ENCODE data around the gene MVD. TPM values are rescaled to one million over a fixed set of nuclear protein-coding genes. Genes with fewer than 3 reads are reported as not detected.
A peak's percentile ranks its signal among the peaks of the same experiment; 100 is the strongest.
"Not testable (repeated sequence)": the region's sequence is repeated elsewhere in the genome, so short reads cannot be mapped to it uniquely, and the experiment has no call there.

MVD gene
- polyA plus RNA-seq, 3 donors, result 9.0 to 17.9 (median 12.2) TPM

DNA sequence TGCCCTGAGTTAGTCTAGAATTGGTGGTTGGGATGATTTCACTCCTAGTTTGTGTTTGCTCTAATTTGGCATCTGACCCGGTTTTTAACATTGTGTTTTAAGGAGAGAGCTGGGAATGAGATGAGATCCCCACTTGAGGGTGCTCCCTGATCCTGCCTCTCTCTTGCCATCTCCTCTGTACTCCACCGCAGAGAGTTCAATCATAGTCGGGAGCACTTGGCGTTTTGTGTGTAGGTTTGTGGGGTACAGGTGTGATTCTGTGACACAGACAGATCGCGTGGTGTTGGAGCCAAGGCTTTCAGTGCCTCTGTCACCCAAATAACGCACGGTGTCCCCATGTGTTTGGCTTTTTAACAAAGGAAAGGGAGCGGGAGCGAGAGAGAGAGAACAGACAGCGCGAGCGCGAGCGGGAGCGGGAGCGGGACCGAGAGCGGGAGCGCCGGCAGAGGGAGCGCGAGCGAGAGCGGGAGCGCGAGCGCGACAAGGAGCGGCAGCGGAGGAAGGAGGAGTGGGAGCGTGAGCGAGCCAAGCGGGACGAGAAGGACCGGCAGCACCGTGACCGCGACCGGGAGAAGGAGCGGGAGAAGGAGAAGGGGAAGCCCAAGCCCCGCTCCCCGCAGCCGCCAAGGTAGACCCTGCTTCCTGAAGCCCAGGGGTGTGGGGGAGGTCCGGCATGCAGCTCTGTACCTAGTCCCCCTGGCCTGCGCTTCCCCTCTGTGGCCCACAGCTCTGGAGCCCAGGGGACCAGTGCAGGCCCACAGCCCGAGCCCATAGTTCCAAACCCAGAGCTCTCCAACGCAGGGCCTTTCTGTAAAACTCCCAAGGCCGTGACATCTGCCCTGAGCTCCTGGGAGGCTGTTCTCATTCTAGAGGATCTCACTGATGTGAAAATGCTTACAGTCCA is 51.7 kb downstream of the MVD start:
- Histone ChIP-seq H4K20me1 (ENCODE audit: insufficient read depth, low read length) (peaks cover 72% of the 10 kb centered on the region), H3K27ac (ENCODE audit: low read depth in 1 of 2, low read length in 2 of 2) (no peak overlapping the region), H3K9ac (ENCODE audit: insufficient read depth, low read length, poor library complexity, severe bottlenecking) (no peak overlapping the region), H3K4me2 (replicated peaks; ENCODE audit: extremely low read depth, low read length, poor library complexity, severe bottlenecking) (no peak overlapping the region), H3K9me3 (replicated peaks in 1 of 2; ENCODE audit: control insufficient read depth in 1 of 2, insufficient read depth in 1 of 2, low read length in 2 of 2) (no peaks in the 10 kb centered on the region), H3K27me3 (ENCODE audit: control insufficient read depth in 2 of 2, insufficient read depth in 2 of 2, low read length in 2 of 2) (no peaks in the 10 kb centered on the region), H3K4me3 (replicated peaks in 1 of 3; ENCODE audit: low read depth in 2 of 3, low read length in 3 of 3) (no peak overlapping the region), H2AFZ (ENCODE audit: insufficient read depth, low read depth, low read length, poor library complexity, severe bottlenecking) (no peak overlapping the region), H3K36me3 (replicated peaks in 1 of 2; ENCODE audit: control insufficient read depth in 1 of 2, insufficient read depth in 2 of 2, low read length in 2 of 2) (peaks cover 78 to 91% of the 10 kb centered on the region in 2 donors), H3K4me1 (ENCODE audit: control insufficient read depth in 1 of 2, insufficient read depth in 2 of 2, low read length in 2 of 2) (peaks cover 4 to 9% of the 10 kb centered on the region in 2 donors), H3K79me2 (ENCODE audit: insufficient read depth, low read length) (peaks cover 12% of the 10 kb centered on the region)
- TF ChIP-seq, protein P1, sequence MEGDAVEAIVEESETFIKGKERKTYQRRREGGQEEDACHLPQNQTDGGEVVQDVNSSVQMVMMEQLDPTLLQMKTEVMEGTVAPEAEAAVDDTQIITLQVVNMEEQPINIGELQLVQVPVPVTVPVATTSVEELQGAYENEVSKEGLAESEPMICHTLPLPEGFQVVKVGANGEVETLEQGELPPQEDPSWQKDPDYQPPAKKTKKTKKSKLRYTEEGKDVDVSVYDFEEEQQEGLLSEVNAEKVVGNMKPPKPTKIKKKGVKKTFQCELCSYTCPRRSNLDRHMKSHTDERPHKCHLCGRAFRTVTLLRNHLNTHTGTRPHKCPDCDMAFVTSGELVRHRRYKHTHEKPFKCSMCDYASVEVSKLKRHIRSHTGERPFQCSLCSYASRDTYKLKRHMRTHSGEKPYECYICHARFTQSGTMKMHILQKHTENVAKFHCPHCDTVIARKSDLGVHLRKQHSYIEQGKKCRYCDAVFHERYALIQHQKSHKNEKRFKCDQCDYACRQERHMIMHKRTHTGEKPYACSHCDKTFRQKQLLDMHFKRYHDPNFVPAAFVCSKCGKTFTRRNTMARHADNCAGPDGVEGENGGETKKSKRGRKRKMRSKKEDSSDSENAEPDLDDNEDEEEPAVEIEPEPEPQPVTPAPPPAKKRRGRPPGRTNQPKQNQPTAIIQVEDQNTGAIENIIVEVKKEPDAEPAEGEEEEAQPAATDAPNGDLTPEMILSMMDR (IDR thresholded peaks at IDR 0.05), result no peak
- DNase-seq, result no peak
- Mint-ChIP-seq H3K4me3 (no peak overlapping the region), H3K9me3 (no peaks in the 10 kb centered on the region), H3K27ac (peak overlapping the region in 1 of 7 donors; percentile 46), H3K4me1 (peaks cover 15% of the 10 kb centered on the region), H3K36me3 (peaks cover 72 to 88% of the 10 kb centered on the region in 2 donors), H3K27me3 (ENCODE audit: low read depth in 3 of 3) (no peaks in the 10 kb centered on the region)
- intact Hi-C loops (cut with micrococcal nuclease), result no loop called here
- WGBS (ENCODE audit: insufficient coverage), result 96% methylated on average over 45 of the region's 49 CpGs

- Histone ChIP-seq H3K4me2 (replicated peaks; ENCODE audit: extremely low read depth, low read length, poor library complexity, severe bottlenecking) (no peak overlapping the region), H3K4me3 (replicated peaks in 1 of 3; ENCODE audit: low read depth in 2 of 3, low read length in 3 of 3) (no peak overlapping the region), H3K36me3 (replicated peaks in 1 of 2; ENCODE audit: control insufficient read depth in 1 of 2, insufficient read depth in 2 of 2, low read length in 2 of 2) (peaks cover 79 to 91% of the 10 kb centered on the region in 2 donors), H4K20me1 (ENCODE audit: insufficient read depth, low read length) (peaks cover 68% of the 10 kb centered on the region), H3K27me3 (ENCODE audit: control insufficient read depth in 2 of 2, insufficient read depth in 2 of 2, low read length in 2 of 2) (no peaks in the 10 kb centered on the region), H3K9me3 (replicated peaks in 1 of 2; ENCODE audit: control insufficient read depth in 1 of 2, insufficient read depth in 1 of 2, low read length in 2 of 2) (no peaks in the 10 kb centered on the region), H3K79me2 (ENCODE audit: insufficient read depth, low read length) (peaks cover 6% of the 10 kb centered on the region), H3K27ac (ENCODE audit: low read depth in 1 of 2, low read length in 2 of 2) (no peak overlapping the region), H2AFZ (ENCODE audit: insufficient read depth, low read depth, low read length, poor library complexity, severe bottlenecking) (no peak overlapping the region), H3K9ac (ENCODE audit: insufficient read depth, low read length, poor library complexity, severe bottlenecking) (no peak overlapping the region), H3K4me1 (ENCODE audit: control insufficient read depth in 1 of 2, insufficient read depth in 2 of 2, low read length in 2 of 2) (peaks cover 4 to 12% of the 10 kb centered on the region in 2 donors)
- Mint-ChIP-seq H3K4me1 (peaks cover 15% of the 10 kb centered on the region), H3K27me3 (ENCODE audit: low read depth in 3 of 3) (no peaks in the 10 kb centered on the region), H3K9me3 (no peaks in the 10 kb centered on the region), H3K27ac (peak overlapping the region in 1 of 7 donors; percentile 12), H3K4me3 (no peak overlapping the region), H3K36me3 (peaks cover 67 to 89% of the 10 kb centered on the region in 2 donors)
- TF ChIP-seq, protein P1 (IDR thresholded peaks at IDR 0.05), result no peak
- WGBS (ENCODE audit: insufficient coverage), result 90% methylated on average over 6 of the region's 6 CpGs
- intact Hi-C loops (cut with micrococcal nuclease), result no loop called here
- no peak for DNase-seq
Observed at GRCh38 chr16:88610080-88610479, 52.8 kb downstream of the MVD start.

DNA sequence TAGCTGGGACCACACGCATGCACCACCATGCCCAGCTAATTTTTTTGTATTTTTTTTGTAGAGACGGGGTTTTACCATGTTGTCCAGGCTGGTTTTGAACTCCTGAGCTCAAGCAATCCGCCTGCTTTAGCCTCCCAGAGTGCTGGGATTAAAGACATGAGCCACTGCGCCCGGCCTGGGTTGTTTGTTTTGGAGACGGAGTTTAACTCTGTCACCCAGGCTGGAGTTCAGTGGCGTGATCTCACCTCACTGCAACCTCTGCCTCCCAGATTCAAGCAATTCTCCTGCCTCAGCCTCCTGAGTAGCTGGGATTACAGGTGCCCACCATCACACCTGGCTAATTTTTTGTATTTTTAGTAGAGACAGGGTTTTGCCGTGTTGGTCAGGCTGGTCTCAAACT is 53.5 kb downstream of the MVD start:
- H3K27me3 ChIP-seq (ENCODE audit: control insufficient read depth in 2 of 2, insufficient read depth in 2 of 2, low read length in 2 of 2); H3K9me3 Mint-ChIP-seq; DNase-seq; H3K4me2 ChIP-seq (replicated peaks; ENCODE audit: extremely low read depth, low read length, poor library complexity, severe bottlenecking); H2AFZ ChIP-seq (ENCODE audit: insufficient read depth, low read depth, low read length, poor library complexity, severe bottlenecking); H3K9ac ChIP-seq (ENCODE audit: insufficient read depth, low read length, poor library complexity, severe bottlenecking); H3K27ac ChIP-seq (ENCODE audit: low read depth in 1 of 2, low read length in 2 of 2); H3K9me3 ChIP-seq (replicated peaks in 1 of 2; ENCODE audit: control insufficient read depth in 1 of 2, insufficient read depth in 1 of 2, low read length in 2 of 2); intact Hi-C loops (cut with micrococcal nuclease); H3K4me3 Mint-ChIP-seq; H3K4me3 ChIP-seq (replicated peaks in 1 of 3; ENCODE audit: low read depth in 2 of 3, low read length in 3 of 3); H3K27me3 Mint-ChIP-seq (ENCODE audit: low read depth in 3 of 3); H3K79me2 ChIP-seq (ENCODE audit: insufficient read depth, low read length): not testable (repeated sequence)
- Mint-ChIP-seq H3K4me1 (peaks cover 17% of the 10 kb centered on the region), H3K36me3 (peaks cover 63 to 91% of the 10 kb centered on the region in 2 donors), H3K27ac (peak overlapping the region in 1 of 7 donors; percentile 79)
- H3K4me1 ChIP-seq (ENCODE audit: control insufficient read depth in 1 of 2, insufficient read depth in 2 of 2, low read length in 2 of 2), result peaks cover 4 to 12% of the 10 kb centered on the region in 2 donors
- WGBS (ENCODE audit: insufficient coverage), result 100% methylated on average over 3 of the region's 8 CpGs
- H4K20me1 ChIP-seq (ENCODE audit: insufficient read depth, low read length), result peaks cover 61% of the 10 kb centered on the region
- peaks cover 76 to 91% of the 10 kb centered on the region in 2 donors for H3K36me3 ChIP-seq (replicated peaks in 1 of 2; ENCODE audit: control insufficient read depth in 1 of 2, insufficient read depth in 2 of 2, low read length in 2 of 2)

Data from CD14-positive monocyte (primary cell).